Effector memory CD4-positive, alpha-beta T cell (primary cell): ENCODE measurements around the gene ZNF791.
"Not testable (repeated sequence)": the region's sequence is repeated elsewhere in the genome, so short reads cannot be mapped to it uniquely, and the experiment has no call there.

Experiments used
- DNase-seq, 3 donors: peaks; one replicate each; pipeline ENCODE4 v3.0.0-alpha.2; 2020
- H3K27ac ChIP-seq: 2 replicates; pipeline ENCODE4 v1.7.0; 2013; ENCODE audit warnings: mild to moderate bottlenecking, low read length, moderate library complexity; ENCODE audit not compliant: insufficient read depth, poor library complexity, severe bottlenecking
- H3K27me3 ChIP-seq: replicated peaks from 2 replicates; pipeline ENCODE4 v1.7.0; 2013; ENCODE audit warnings: mild to moderate bottlenecking, low read length; ENCODE audit not compliant: insufficient read depth, control insufficient read depth, poor library complexity, severe bottlenecking
- H3K36me3 ChIP-seq: 2 replicates; pipeline ENCODE4 v1.7.0; 2013; ENCODE audit warnings: mild to moderate bottlenecking, low read length, moderate library complexity; ENCODE audit not compliant: control insufficient read depth, insufficient read depth
- H3K4me1 ChIP-seq: 2 replicates; pipeline ENCODE4 v1.7.0; 2013; ENCODE audit warnings: low read length, mild to moderate bottlenecking; ENCODE audit not compliant: control insufficient read depth, insufficient read depth, poor library complexity, severe bottlenecking
- H3K4me3 ChIP-seq: 2 replicates; pipeline ENCODE4 v1.7.0; 2013; ENCODE audit warnings: low read length, low read depth, mild to moderate bottlenecking; ENCODE audit not compliant: insufficient read depth, poor library complexity, severe bottlenecking
- H3K9me3 ChIP-seq: 2 replicates; pipeline ENCODE4 v1.7.0; 2013; ENCODE audit warnings: mild to moderate bottlenecking, low read length, moderate library complexity; ENCODE audit not compliant: control insufficient read depth

ZNF791 gene

GRCh38 chr19:12628040-12629022 lies 17.6 kb downstream of the ZNF791 start:
- H3K9me3 ChIP-seq: peaks cover 4% of the 10 kb centered on the region
- no peak for DNase-seq
- H3K27me3 ChIP-seq: no peaks in the 10 kb centered on the region
- H3K27ac ChIP-seq: no peak overlapping the region
- peaks cover 50% of the 10 kb centered on the region for H3K36me3 ChIP-seq
- H3K4me3 ChIP-seq: no peak overlapping the region
- H3K4me1 ChIP-seq: no peaks in the 10 kb centered on the region

DNA sequence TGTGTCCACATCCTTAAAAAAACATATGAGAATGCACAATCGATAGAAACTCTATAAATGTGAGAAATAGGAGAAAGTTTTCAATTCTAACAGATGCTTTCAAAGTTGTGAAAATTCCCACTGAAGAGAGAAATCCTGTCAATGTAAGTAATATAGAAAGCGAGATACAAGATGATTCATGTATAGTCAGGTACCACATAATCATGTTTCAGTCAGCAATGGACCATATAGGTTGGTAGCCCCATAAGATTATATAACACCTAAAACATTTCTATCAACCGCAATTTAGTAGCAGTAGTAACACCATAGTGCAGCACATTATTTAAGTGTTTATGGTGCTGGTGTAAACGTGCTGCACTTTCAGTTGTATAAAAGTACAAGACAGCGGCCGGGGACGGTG lies 18.5 kb downstream of the ZNF791 start:
- H3K27me3 ChIP-seq: no peaks in the 10 kb centered on the region
- H3K27ac ChIP-seq: no peak overlapping the region
- DNase-seq: no peak
- H3K9me3 ChIP-seq: peaks cover 4% of the 10 kb centered on the region
- no peak overlapping the region for H3K4me3 ChIP-seq
- peaks cover 46% of the 10 kb centered on the region for H3K36me3 ChIP-seq
- no peaks in the 10 kb centered on the region for H3K4me1 ChIP-seq

- Histone ChIP-seq H3K4me1 (peaks cover 5% of the 10 kb centered on the region), H3K4me3 (no peak overlapping the region), H3K27me3 (no peaks in the 10 kb centered on the region), H3K36me3 (no peaks in the 10 kb centered on the region), H3K9me3 (no peaks in the 10 kb centered on the region), H3K27ac (no peak overlapping the region)
- DNase-seq: no peak
These were observed 25.9 kb downstream of the ZNF791 start for GRCh38 chr19:12636631-12637030.

DNA sequence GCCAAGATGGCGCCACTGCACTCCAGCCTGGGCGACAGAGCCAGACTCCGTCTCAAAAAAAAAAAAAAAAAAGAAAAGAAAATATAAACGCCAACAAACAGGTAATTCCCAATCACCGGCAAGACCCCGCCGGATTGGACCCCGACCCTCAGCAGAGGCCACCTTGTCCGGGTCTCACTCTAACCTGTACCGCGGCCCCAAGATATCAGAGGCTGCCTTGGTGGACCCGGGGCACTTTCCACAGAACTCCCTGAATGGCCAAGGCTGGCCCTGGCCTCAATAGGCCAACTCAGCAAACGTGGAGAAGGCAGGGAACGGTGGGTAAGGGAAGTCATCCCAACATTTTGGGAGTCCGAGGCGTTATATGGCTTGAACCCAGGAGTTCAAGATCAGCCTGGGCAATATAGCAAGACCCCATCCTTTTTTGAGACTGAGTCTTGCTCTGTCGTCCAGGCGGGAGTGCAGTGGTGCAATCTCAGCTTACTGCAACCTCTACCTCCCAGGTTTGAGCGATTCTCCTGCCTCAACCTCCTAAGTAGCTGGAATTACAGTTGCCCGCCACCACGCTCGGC lies 28.0 kb downstream of the ZNF791 start:
- Histone ChIP-seq H3K9me3 (no peaks in the 10 kb centered on the region), H3K4me1 (peaks cover 5% of the 10 kb centered on the region), H3K27ac (no peak overlapping the region), H3K36me3 (no peaks in the 10 kb centered on the region), H3K27me3 (no peaks in the 10 kb centered on the region), H3K4me3 (no peak overlapping the region)
- DNase-seq: no peak

GRCh38 chr19:12639901-12640613 lies 29.3 kb downstream of the ZNF791 start:
- Histone ChIP-seq H3K36me3 (no peaks in the 10 kb centered on the region), H3K9me3 (no peaks in the 10 kb centered on the region), H3K27ac (no peak overlapping the region), H3K27me3 (no peaks in the 10 kb centered on the region), H3K4me1 (peaks cover 5% of the 10 kb centered on the region), H3K4me3 (peak overlapping the region; percentile 35)
- peak; percentile 67 to 70 (median 67) for DNase-seq

DNA sequence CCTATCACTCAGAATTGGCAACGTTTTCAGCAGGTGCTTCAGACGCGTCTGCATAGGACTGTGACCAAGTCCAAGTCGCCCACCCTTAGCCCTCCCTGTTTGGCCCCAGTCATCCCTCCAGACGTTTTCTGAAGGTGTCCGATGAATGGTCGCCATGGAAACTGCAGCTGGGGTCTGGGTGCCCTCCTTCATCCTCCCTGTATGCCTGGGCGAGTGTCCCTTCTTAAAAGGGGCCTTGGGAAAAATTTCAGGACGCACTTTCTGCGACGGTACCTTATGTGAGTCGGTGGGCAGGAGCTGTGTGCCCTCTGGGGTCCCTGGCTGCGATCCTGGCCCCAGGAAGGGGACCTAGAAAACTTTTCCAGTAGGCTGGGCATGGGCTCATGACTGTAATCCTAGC lies 30.7 kb downstream of the ZNF791 start:
- Histone ChIP-seq H3K9me3 (no peaks in the 10 kb centered on the region), H3K27me3 (no peaks in the 10 kb centered on the region), H3K4me1 (peaks cover 5% of the 10 kb centered on the region), H3K27ac (no peak overlapping the region), H3K36me3 (no peaks in the 10 kb centered on the region), H3K4me3 (no peak overlapping the region)
- no peak for DNase-seq

GRCh38 chr19:12642506-12642905 lies 31.8 kb downstream of the ZNF791 start:
- H3K4me1 ChIP-seq: peaks cover 5% of the 10 kb centered on the region
- H3K4me3 ChIP-seq: no peak overlapping the region
- H3K27ac ChIP-seq: no peak overlapping the region
- H3K36me3 ChIP-seq: no peaks in the 10 kb centered on the region
- H3K27me3 ChIP-seq: no peaks in the 10 kb centered on the region
- no peak for DNase-seq
- no peaks in the 10 kb centered on the region for H3K9me3 ChIP-seq

DNA sequence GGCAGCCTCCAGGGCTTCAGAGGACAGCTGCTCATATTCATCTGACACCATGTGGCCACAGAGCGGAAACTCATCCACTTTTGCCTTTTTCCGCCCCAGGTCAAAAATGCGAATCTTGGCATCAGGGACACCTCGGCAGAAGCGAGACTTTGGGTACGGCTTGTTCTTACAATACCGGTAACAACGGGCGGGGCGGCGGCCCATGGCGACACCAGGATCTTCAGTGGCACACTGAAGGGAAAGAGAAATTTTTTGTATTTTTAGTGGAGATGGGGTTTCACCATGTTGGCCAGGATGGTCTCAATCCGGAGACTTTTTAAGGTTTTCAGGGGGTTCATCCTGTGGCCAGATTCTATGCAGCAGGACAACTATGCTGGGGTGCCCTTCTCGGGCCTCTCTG lies 33.0 kb downstream of the ZNF791 start:
- DNase-seq, H3K36me3 ChIP-seq, H3K4me3 ChIP-seq, H3K4me1 ChIP-seq, H3K9me3 ChIP-seq, H3K27ac ChIP-seq, H3K27me3 ChIP-seq: not testable (repeated sequence)

- Histone ChIP-seq H3K4me1 (no peaks in the 10 kb centered on the region), H3K4me3 (no peak overlapping the region), H3K27me3 (no peaks in the 10 kb centered on the region), H3K9me3 (no peaks in the 10 kb centered on the region), H3K27ac (no peak overlapping the region), H3K36me3 (peaks cover 3% of the 10 kb centered on the region)
- DNase-seq: no peak
These were observed 35.8 kb downstream of the ZNF791 start for GRCh38 chr19:12646551-12646950.

DNA sequence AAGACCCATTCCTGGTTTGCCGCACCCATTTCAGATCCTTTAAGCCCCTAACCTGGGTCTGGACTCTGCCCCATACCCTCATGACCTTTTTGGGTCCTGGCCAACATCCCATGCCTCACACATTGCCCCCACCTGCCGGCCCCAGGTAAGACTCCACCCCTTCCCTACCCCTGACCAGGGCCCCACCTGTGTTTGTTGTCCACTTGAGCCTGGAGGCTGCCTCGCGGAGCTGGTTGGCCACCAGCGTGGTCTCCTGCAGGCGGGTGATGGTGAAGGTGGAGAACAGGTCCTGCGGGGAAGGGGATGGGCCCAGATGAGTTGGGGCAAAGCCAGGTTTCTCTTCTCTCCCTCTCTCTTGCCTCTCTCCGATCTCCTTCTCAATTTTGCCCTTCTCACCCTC lies 36.3 kb downstream of the ZNF791 start:
- Histone ChIP-seq H3K27me3 (no peaks in the 10 kb centered on the region), H3K36me3 (peaks cover 3% of the 10 kb centered on the region), H3K9me3 (no peaks in the 10 kb centered on the region), H3K4me1 (no peaks in the 10 kb centered on the region), H3K27ac (no peak overlapping the region), H3K4me3 (no peak overlapping the region)
- DNase-seq: no peak
